ENCODE data around the gene CDH15.

DNA sequence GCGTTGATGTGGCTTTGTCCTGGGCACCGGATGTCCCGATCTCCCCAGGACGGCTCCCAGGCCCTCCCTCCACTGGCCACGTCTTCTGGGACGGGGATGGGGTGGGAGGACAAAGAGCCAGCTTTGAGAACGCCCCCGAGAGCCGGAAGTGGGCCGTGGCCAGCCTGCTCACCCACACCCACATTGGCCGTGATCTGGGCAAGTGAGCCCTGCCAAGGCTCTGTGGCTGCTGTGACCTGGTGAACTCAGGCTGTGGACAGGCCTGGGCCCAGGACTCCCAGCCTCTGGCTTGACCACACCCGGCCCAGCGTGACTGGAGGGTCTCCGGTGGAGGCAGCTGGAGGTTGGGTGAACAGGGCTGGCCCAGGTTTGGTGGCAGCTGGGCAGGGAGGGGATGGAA lies 3.3 kb downstream of the CDH15 start:
- TF ChIP-seq POLR2A (IDR thresholded peaks at IDR 0.05) (no peak), CTCF (IDR thresholded peaks at IDR 0.05) (no peak)

All from Peyer's patch (tissue), 4 donors.